ENCODE data around the gene ZBTB20.

- no peak for TF ChIP-seq CTCF (conservative IDR thresholded peaks at IDR 0.05; ENCODE audit: low read depth, low read length)
- TF ChIP-seq EZH2 (IDR thresholded peaks at IDR 0.05; ENCODE audit: low read length, unreplicated experiment) = no peak
- no peak for TF ChIP-seq EZH2phosphoT487 (IDR thresholded peaks at IDR 0.05; ENCODE audit: borderline replicate concordance, low read length)
Observed at GRCh38 chr3:114476511-114476910, 670.6 kb downstream of the ZBTB20 start.

Data from PC-3 (cell line).